ENCODE results near the gene UAP1L1. TPM values are rescaled to one million over a fixed set of nuclear protein-coding genes. Genes with fewer than 3 reads are reported as not detected.

UAP1L1 gene
- total and polyA plus RNA-seq, 9 of the 15 experiments (the other 6 are each of a cell fraction or from before 2014, with no cell fraction given): 0.20 to 8.6 (median 3.7) TPM

GRCh38 chr9:137038916-137039315, 38.4 kb upstream of the UAP1L1 start:
- in situ Hi-C loops (cut with MboI): loop anchor here (5.0 kb wide), 2 partner anchors 92 to 267 kb away; partner anchors contain the start of gene C8G

More at GRCh38 chr9:137038916-137039315, 38.4 kb upstream of the UAP1L1 start:
- no peak overlapping the region for H3K4me3 ChIP-seq
- POLR2A ChIA-PET: interaction anchor here (0.8 kb wide), 1 partner anchor 311 kb away, joined by 3 read pairs; no protein-coding TSS in a partner anchor
- FAIRE-seq (no peak), ATAC-seq (no peak), DNase-seq (ENCODE audit: extremely low read depth in 1 of 4, low spot score in 3 of 4) (no peak)
- 9% methylated on average over 9 of the region's 9 CpGs for WGBS (ENCODE audit: insufficient coverage, low coverage, missing lambda C conversion rate)
- H3K4me1 ChIP-seq (replicated peaks in 1 of 2; ENCODE audit: control insufficient read depth in 2 of 2, insufficient read depth in 2 of 2, low read length in 2 of 2): peaks cover 0 to 74% of the 10 kb centered on the region in 2 experiments; a peak in 4 of 5 replicates
- 0 out of 2 replicates have a peak, but pooled peaks cover 2% of the 10 kb centered on the region for H4K20me1 ChIP-seq (replicated peaks; ENCODE audit: control insufficient read depth, insufficient read depth, low read length)
- CTCF ChIA-PET (ENCODE audit: low intra/inter-chr PET ratio): no interaction called here
- no peaks in the 10 kb centered on the region for H3K79me2 ChIP-seq (ENCODE audit: control insufficient read depth, insufficient read depth, low read length)
- 0 out of 4 replicates have a peak overlapping the region, but pooled peaks of 1 of the 2 experiments have one; percentile 48 for H3K9ac ChIP-seq (ENCODE audit: insufficient read depth in 1 of 2, low read depth in 2 of 2, low read length in 2 of 2)
- no peak overlapping the region for H2AFZ ChIP-seq (ENCODE audit: low read depth, low read length)
- TF ChIP-seq ZNF280B (CRISPR knock-in tag; IDR thresholded peaks at IDR 0.05): no peak
- no peak for TF ChIP-seq ELK1 (CRISPR knock-in tag; IDR thresholded peaks at IDR 0.05)
- no peak for TF ChIP-seq PRMT5 (CRISPR knock-in tag; IDR thresholded peaks at IDR 0.05)
- no peak for TF ChIP-seq DACH1 (IDR thresholded peaks at IDR 0.05; ENCODE audit: partially characterized antibody)
- TF ChIP-seq COPS2 (conservative IDR thresholded peaks at IDR 0.05): no peak
- TF ChIP-seq SIRT6 (IDR thresholded peaks at IDR 0.05; ENCODE audit: low read depth, low read length): no peak
- TF ChIP-seq MIER1 (IDR thresholded peaks at IDR 0.05; ENCODE audit: low read depth): no peak
- TF ChIP-seq TFAM (CRISPR knock-in tag; conservative IDR thresholded peaks at IDR 0.05): no peak
- no peak for TF ChIP-seq NR2C2 (CRISPR knock-in tag; IDR thresholded peaks at IDR 0.05)
- TF ChIP-seq NR2C2 (tag; IDR thresholded peaks at IDR 0.05): no peak
- TF ChIP-seq GTF2A2 (tag; IDR thresholded peaks at IDR 0.05): no peak
- TF ChIP-seq ZNF184 (CRISPR knock-in tag; IDR thresholded peaks at IDR 0.05): no peak
- TF ChIP-seq PATZ1 (CRISPR knock-in tag; IDR thresholded peaks at IDR 0.05; ENCODE audit: borderline replicate concordance): no peak
- no peak for TF ChIP-seq ETV6 (IDR thresholded peaks at IDR 0.05; ENCODE audit: borderline replicate concordance in 1 of 2, low read depth in 2 of 2, low read length in 1 of 2)
- TF ChIP-seq ETV6 (CRISPR knock-in tag; IDR thresholded peaks at IDR 0.05; ENCODE audit: borderline replicate concordance): no peak
- TF ChIP-seq ZNF324 (CRISPR knock-in tag; IDR thresholded peaks at IDR 0.05): no peak
- no peak for TF ChIP-seq BHLHE40 (IDR thresholded peaks at IDR 0.05; ENCODE audit: low read length)
- TF ChIP-seq ZC3H11A (IDR thresholded peaks at IDR 0.05; ENCODE audit: low read depth, low read length): no peak
- no peak for TF ChIP-seq POLR2AphosphoS2 (IDR thresholded peaks at IDR 0.05; ENCODE audit: low read length)
- TF ChIP-seq ZNF239 (CRISPR knock-in tag; IDR thresholded peaks at IDR 0.05): no peak
- BruUV-seq (replicated peaks): no TSS peak
- H3K27me3 ChIP-seq (ENCODE audit: control insufficient read depth in 2 of 2, insufficient read depth in 2 of 2, low read length in 2 of 2): peaks cover 0 to 28% of the 10 kb centered on the region in 2 experiments; a peak in 2 of 5 replicates
- H3K4me2 ChIP-seq (ENCODE audit: insufficient read depth, low read length): no peak overlapping the region
- H3K9me1 ChIP-seq (ENCODE audit: control insufficient read depth, insufficient read depth, low read length): no peaks in the 10 kb centered on the region
- H3K9me3 ChIP-seq (replicated peaks; ENCODE audit: control insufficient read depth, insufficient read depth, low read depth, low read length): no peaks in the 10 kb centered on the region
- H3K36me3 ChIP-seq (ENCODE audit: control insufficient read depth, insufficient read depth, low read length): no peaks in the 10 kb centered on the region
- intact Hi-C loops (cut with micrococcal nuclease): no loop called here
- H3K27ac ChIP-seq (ENCODE audit: extremely low read depth, low read depth, low read length): no peak overlapping the region

All from K562 (cell line).